OCI-M2 (cell line): ENCODE measurements around the gene ICOSLG.
"Not testable (repeated sequence)": the region's sequence is repeated elsewhere in the genome, so short reads cannot be mapped to it uniquely, and the experiment has no call there.

ENCODE experiments used
- DNase-seq: peaks from one replicate; lab custom pipeline; 2025; ENCODE audit not compliant: unreplicated experiment; lab: John Stamatoyannopoulos, UW

Gene ICOSLG

GRCh38 chr21:44265734-44266270, 25.1 kb upstream of the ICOSLG start:
- no peak for DNase-seq

GRCh38 chr21:44263768-44264167, 23.0 kb upstream of the ICOSLG start:
- no peak for DNase-seq

GRCh38 chr21:44263221-44263760, 22.5 kb upstream of the ICOSLG start:
- DNase-seq = no peak

GRCh38 chr21:44262338-44263056, 21.8 kb upstream of the ICOSLG start:
- no peak for DNase-seq

- no peak for DNase-seq
Measured at GRCh38 chr21:44261675-44262295, 21.0 kb upstream of the ICOSLG start, which contains the start of gene DNMT3L. DNMT3L (minus strand) TSS chr21:44261897; CDS start chr21:44261259, 638 bp downstream.

GRCh38 chr21:44260791-44261631, 20.3 kb upstream of the ICOSLG start:
- DNase-seq = no peak

GRCh38 chr21:44260066-44260465, 19.3 kb upstream of the ICOSLG start:
- DNase-seq = no peak

GRCh38 chr21:44259082-44259705, 18.5 kb upstream of the ICOSLG start:
- no peak for DNase-seq

GRCh38 chr21:44258056-44258725, 17.4 kb upstream of the ICOSLG start:
- no peak for DNase-seq

- no peak for DNase-seq
Measured at GRCh38 chr21:44255511-44255981, 14.8 kb upstream of the ICOSLG start.

- DNase-seq = no peak
Measured at GRCh38 chr21:44253832-44254710, 13.3 kb upstream of the ICOSLG start.

- DNase-seq = not testable (repeated sequence)
Measured at GRCh38 chr21:44249204-44250037, 8.7 kb upstream of the ICOSLG start.

- not testable (repeated sequence) for DNase-seq
Measured at GRCh38 chr21:44247904-44248303, 7.2 kb upstream of the ICOSLG start.

GRCh38 chr21:44243980-44244379, 3.2 kb upstream of the ICOSLG start:
- DNase-seq = not testable (repeated sequence)

GRCh38 chr21:44241281-44241680, 538 bp upstream of the ICOSLG start:
- DNase-seq = not testable (repeated sequence)

- not testable (repeated sequence) for DNase-seq
Measured at GRCh38 chr21:44240353-44240752, 390 bp downstream of the ICOSLG start.

- not testable (repeated sequence) for DNase-seq
Measured at GRCh38 chr21:44229561-44229960, 11.2 kb downstream of the ICOSLG start.

GRCh38 chr21:44228109-44228508, 12.6 kb downstream of the ICOSLG start:
- not testable (repeated sequence) for DNase-seq
